Central memory CD8-positive, alpha-beta T cell (primary cell): Measurements from ENCODE around the gene RAB40B.
"Not testable (repeated sequence)": the region's sequence is repeated elsewhere in the genome, so short reads cannot be mapped to it uniquely, and the experiment has no call there.

Experiments
- ATAC-seq: fragments of 150-1000 bp; cut with Tn5 transposase; replicated peaks from 2 replicates; pipeline ENCODE4 v1.10.0; 2022; ENCODE audit warnings: mild to moderate bottlenecking, moderate FRiP score, moderate number of reproducible peaks; ENCODE audit not compliant: poor library complexity, severe bottlenecking; ENCODE audit errors: extremely low read depth
- DNase-seq, 2 donors: peaks; one replicate each; pipeline ENCODE4 v3.0.0; 2021; ENCODE audit warnings: low spot score in 2 of 2
- H3K27ac Mint-ChIP-seq: one replicate; pipeline ENCODE4 v1.8.0; 2022; ENCODE audit warnings: low read depth, mild to moderate bottlenecking, moderate library complexity, mixed read lengths
- H3K27me3 Mint-ChIP-seq: one replicate; pipeline ENCODE4 v1.8.0; 2022; ENCODE audit warnings: mixed read lengths
- H3K36me3 Mint-ChIP-seq: one replicate; pipeline ENCODE4 v1.8.0; 2022; ENCODE audit warnings: mild to moderate bottlenecking, moderate library complexity, mixed read lengths; ENCODE audit not compliant: insufficient read depth
- H3K4me1 Mint-ChIP-seq: one replicate; pipeline ENCODE4 v1.8.0; 2022; ENCODE audit warnings: mixed read lengths
- H3K4me3 Mint-ChIP-seq: one replicate; pipeline ENCODE4 v1.8.0; 2022; ENCODE audit warnings: mild to moderate bottlenecking, moderate library complexity, mixed read lengths
- H3K9me3 Mint-ChIP-seq: one replicate; pipeline ENCODE4 v1.8.0; 2022; ENCODE audit warnings: mixed read lengths

The RAB40B gene

GRCh38 chr17:82698065-82698973 is at the start of gene RAB40B:
Gene RAB40B (minus strand): TSS chr17:82698698. CDS start chr17:82698596, 102 bp downstream.
- peak; percentile 99 for ATAC-seq

GRCh38 chr17:82745524-82745923 is 47.0 kb upstream of the RAB40B start:
- ATAC-seq, result no peak
- Mint-ChIP-seq H3K4me3 (no peak overlapping the region), H3K4me1 (no peaks in the 10 kb centered on the region), H3K36me3 (peaks cover 2% of the 10 kb centered on the region), H3K27me3 (no peaks in the 10 kb centered on the region), H3K27ac (no peak overlapping the region), H3K9me3 (peaks cover 7% of the 10 kb centered on the region)
- no peak for DNase-seq

More at GRCh38 chr17:82698065-82698973, at the start of gene RAB40B:
- peak; percentile 95 to 98 for DNase-seq
- H3K36me3 Mint-ChIP-seq, result peaks cover 2% of the 10 kb centered on the region
- peaks cover 6% of the 10 kb centered on the region for H3K9me3 Mint-ChIP-seq
- H3K27me3 Mint-ChIP-seq, result no peaks in the 10 kb centered on the region
- H3K27ac Mint-ChIP-seq, result no peak within 1 kb of the TSS
- peaks cover 14% of the 10 kb centered on the region for H3K4me1 Mint-ChIP-seq
- peak within 1 kb of the TSS; percentile 80 for H3K4me3 Mint-ChIP-seq

GRCh38 chr17:82744736-82745135 is 46.2 kb upstream of the RAB40B start:
- not testable (repeated sequence) for H3K36me3 Mint-ChIP-seq, H3K27me3 Mint-ChIP-seq, ATAC-seq, H3K4me3 Mint-ChIP-seq, H3K4me1 Mint-ChIP-seq, H3K9me3 Mint-ChIP-seq, DNase-seq, H3K27ac Mint-ChIP-seq

GRCh38 chr17:82743344-82744219 is 45.1 kb upstream of the RAB40B start:
- Mint-ChIP-seq H3K27ac (no peak overlapping the region), H3K4me1 (no peaks in the 10 kb centered on the region), H3K27me3 (no peaks in the 10 kb centered on the region), H3K9me3 (peaks cover 7% of the 10 kb centered on the region), H3K36me3 (peaks cover 2% of the 10 kb centered on the region), H3K4me3 (no peak overlapping the region)
- ATAC-seq (no peak), DNase-seq (no peak)

- no peak overlapping the region for H3K27ac Mint-ChIP-seq
- DNase-seq, result no peak
- no peak for ATAC-seq
- H3K27me3 Mint-ChIP-seq, result no peaks in the 10 kb centered on the region
- H3K9me3 Mint-ChIP-seq, result peaks cover 7% of the 10 kb centered on the region
- no peak overlapping the region for H3K4me3 Mint-ChIP-seq
- no peaks in the 10 kb centered on the region for H3K4me1 Mint-ChIP-seq
- H3K36me3 Mint-ChIP-seq, result peaks cover 3% of the 10 kb centered on the region
Measured at GRCh38 chr17:82740906-82741759, 42.6 kb upstream of the RAB40B start.

- H3K9me3 Mint-ChIP-seq, result peaks cover 12% of the 10 kb centered on the region
- H3K27me3 Mint-ChIP-seq, result no peaks in the 10 kb centered on the region
- H3K27ac Mint-ChIP-seq, result no peak overlapping the region
- H3K4me3 Mint-ChIP-seq, result no peak overlapping the region
- DNase-seq (no peak), ATAC-seq (no peak)
- peaks cover 4% of the 10 kb centered on the region for H3K36me3 Mint-ChIP-seq
- H3K4me1 Mint-ChIP-seq, result no peaks in the 10 kb centered on the region
Measured at GRCh38 chr17:82737967-82738877, 39.7 kb upstream of the RAB40B start.

- Mint-ChIP-seq H3K9me3 (peaks cover 15% of the 10 kb centered on the region), H3K36me3 (peaks cover 5% of the 10 kb centered on the region), H3K27me3 (no peaks in the 10 kb centered on the region), H3K4me1 (no peaks in the 10 kb centered on the region), H3K4me3 (peak overlapping the region; percentile 67), H3K27ac (no peak overlapping the region)
- DNase-seq (no peak), ATAC-seq (no peak)
Measured at GRCh38 chr17:82736511-82737185, 38.1 kb upstream of the RAB40B start.

- Mint-ChIP-seq H3K27me3 (no peaks in the 10 kb centered on the region), H3K9me3 (peaks cover 8% of the 10 kb centered on the region)
- no peak for DNase-seq
Measured at GRCh38 chr17:82734987-82735866, 36.7 kb upstream of the RAB40B start, which contains the start of gene FN3K. Gene FN3K (plus strand): TSS chr17:82735615. CDS start chr17:82735637, 22 bp downstream.

GRCh38 chr17:82732118-82732743 is 33.7 kb upstream of the RAB40B start:
- Mint-ChIP-seq H3K27me3 (no peaks in the 10 kb centered on the region), H3K9me3 (peaks cover 8% of the 10 kb centered on the region), H3K36me3 (peaks cover 10% of the 10 kb centered on the region), H3K27ac (no peak overlapping the region), H3K4me3 (no peak overlapping the region), H3K4me1 (no peaks in the 10 kb centered on the region)
- no peak for DNase-seq
- no peak for ATAC-seq

More at GRCh38 chr17:82734987-82735866, 36.7 kb upstream of the RAB40B start, which contains the start of gene FN3K:
- peak; percentile 43 for ATAC-seq
- Mint-ChIP-seq H3K36me3 (peaks cover 5% of the 10 kb centered on the region), H3K4me3 (peak within 1 kb of the TSS; percentile 67), H3K4me1 (no peaks in the 10 kb centered on the region), H3K27ac (peak within 1 kb of the TSS; percentile 13)
